ENCODE measurements around the gene TM7SF2.
"Not testable (repeated sequence)": the region's sequence is repeated elsewhere in the genome, so short reads cannot be mapped to it uniquely, and the experiment has no call there.

TM7SF2 gene

DNA sequence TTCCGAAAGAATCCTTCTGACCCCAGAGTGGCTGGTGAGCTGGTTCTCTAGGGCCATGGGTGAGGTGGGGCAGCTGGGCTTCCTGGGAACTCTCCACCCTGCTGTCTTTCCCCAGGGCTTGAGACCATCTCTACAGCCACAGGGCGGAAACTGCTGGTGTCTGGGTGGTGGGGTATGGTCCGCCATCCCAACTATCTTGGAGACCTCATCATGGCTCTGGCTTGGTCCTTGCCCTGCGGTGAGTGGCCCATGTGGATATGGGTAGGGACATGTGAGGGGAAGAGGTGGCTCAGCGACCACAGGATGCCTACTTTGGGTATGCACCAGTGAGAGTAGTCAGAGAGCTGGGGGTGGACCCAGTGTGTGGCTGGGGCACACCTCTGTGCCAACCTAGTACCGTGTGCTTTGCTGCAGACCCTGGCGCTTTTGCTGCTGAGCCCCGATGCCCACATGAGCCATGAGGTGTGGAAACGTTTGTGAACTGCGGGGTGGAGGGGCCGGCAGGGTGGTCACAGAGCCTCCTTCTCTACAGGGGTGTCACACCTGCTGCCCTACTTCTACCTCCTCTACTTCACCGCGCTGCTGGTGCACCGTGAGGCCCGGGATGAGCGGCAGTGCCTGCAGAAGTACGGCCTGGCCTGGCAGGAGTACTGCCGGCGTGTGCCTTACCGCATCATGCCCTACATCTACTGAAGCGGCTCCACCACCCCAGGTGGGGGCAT is 3.9 kb downstream of the TM7SF2 start:
- DNase-seq (ENCODE audit: low spot score) = no peak
- TF ChIP-seq, protein P1, sequence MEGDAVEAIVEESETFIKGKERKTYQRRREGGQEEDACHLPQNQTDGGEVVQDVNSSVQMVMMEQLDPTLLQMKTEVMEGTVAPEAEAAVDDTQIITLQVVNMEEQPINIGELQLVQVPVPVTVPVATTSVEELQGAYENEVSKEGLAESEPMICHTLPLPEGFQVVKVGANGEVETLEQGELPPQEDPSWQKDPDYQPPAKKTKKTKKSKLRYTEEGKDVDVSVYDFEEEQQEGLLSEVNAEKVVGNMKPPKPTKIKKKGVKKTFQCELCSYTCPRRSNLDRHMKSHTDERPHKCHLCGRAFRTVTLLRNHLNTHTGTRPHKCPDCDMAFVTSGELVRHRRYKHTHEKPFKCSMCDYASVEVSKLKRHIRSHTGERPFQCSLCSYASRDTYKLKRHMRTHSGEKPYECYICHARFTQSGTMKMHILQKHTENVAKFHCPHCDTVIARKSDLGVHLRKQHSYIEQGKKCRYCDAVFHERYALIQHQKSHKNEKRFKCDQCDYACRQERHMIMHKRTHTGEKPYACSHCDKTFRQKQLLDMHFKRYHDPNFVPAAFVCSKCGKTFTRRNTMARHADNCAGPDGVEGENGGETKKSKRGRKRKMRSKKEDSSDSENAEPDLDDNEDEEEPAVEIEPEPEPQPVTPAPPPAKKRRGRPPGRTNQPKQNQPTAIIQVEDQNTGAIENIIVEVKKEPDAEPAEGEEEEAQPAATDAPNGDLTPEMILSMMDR (IDR thresholded peaks at IDR 0.05; ENCODE audit: extremely low read depth, missing control alignments) = no peak

DNA sequence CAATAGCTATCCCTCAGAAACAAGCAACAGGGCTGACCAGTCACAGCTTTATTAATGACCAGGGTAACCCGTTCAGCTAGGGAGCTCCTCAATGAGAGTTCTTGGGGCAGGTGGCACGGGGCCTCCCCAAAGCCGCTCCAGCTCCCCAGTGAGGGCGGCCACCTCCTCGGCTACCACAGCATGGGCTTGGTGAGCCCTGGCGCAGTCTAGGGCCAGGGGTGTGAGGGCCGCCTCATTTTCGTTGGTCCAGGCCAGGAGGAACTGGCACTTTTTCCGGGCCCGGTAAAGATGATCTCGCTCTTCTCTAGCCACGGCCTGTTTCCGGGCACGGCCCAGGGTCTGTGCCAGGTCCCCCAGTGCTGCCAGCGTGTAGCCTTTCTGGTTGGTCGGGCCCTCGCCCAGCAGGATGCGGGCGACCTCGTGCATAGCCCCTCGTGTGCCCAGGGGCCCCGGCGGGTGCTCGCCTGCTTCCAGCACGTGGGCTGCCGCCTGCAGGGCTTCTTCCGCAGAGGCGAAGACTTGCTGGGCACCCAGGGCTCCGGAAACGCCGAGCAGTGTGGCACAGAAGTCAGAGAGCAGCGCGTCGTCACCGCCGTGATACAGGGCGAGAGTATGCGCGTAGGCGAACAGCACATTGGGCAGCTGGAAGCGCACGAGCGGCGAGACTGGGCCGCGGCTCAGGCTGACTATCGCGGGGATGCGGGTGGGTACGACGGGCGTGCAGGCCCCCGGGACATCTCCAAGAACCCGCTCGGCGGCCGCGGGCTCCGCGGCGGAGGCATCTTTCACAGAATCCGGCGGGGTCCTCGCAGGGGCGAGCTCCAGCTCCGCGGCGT is 4.9 kb downstream of the TM7SF2 start:
- TF ChIP-seq, protein P1 (IDR thresholded peaks at IDR 0.05; ENCODE audit: extremely low read depth, missing control alignments) = no peak
- DNase-seq (ENCODE audit: low spot score) = no peak

DNA sequence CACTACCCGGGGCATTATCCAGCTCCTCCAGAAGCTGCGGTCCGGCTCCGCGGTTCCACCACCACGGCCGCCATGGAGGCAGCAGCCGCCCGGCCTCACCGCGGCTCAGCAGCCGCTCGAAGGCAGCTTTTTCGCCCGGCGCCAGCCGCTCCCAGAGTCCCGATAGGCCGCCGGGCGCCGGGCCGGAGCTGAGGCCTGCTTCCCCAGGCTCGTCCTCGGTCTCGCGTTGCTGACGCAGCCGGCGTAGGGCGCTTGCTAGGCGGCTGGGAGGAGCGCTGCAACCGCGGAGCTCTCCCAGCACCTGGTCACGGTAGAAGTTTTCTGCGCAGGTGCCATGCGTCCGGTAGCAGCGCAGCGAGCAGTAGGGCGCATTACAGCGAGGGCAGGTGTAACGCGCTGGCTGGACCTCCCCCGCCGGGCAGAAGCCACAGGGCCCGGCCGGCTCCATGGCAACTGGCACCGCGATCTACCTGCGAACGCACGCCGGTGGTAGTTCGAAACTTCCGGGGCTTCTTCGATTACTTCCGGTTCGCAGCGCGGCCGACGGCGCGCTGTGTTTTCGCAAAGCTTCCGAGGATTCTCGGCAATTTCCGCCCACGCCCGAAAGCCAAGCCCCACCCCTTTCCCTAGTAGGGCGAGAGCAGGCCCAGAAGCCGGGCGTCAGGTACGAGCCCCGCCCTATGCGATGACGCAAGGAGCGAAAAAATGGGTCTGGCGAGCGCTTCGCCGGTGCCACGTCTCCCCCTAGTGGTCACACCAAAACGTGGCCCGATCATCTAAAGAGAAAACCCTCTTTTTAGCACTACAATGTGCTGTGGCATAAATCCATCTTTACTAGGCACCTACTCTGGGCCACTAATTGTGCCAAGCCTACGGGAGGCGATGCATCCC is 5.8 kb downstream of the TM7SF2 start, which contains the start of gene ZNHIT2:
ZNHIT2 (minus strand) TSS at position 496 of the 891 bp plus-strand sequence; CDS start at position 448, 48 bp downstream.
- DNase-seq (ENCODE audit: low spot score) = peak; percentile 95
- TF ChIP-seq, protein P1 (IDR thresholded peaks at IDR 0.05; ENCODE audit: extremely low read depth, missing control alignments) = peak; percentile 86

DNA sequence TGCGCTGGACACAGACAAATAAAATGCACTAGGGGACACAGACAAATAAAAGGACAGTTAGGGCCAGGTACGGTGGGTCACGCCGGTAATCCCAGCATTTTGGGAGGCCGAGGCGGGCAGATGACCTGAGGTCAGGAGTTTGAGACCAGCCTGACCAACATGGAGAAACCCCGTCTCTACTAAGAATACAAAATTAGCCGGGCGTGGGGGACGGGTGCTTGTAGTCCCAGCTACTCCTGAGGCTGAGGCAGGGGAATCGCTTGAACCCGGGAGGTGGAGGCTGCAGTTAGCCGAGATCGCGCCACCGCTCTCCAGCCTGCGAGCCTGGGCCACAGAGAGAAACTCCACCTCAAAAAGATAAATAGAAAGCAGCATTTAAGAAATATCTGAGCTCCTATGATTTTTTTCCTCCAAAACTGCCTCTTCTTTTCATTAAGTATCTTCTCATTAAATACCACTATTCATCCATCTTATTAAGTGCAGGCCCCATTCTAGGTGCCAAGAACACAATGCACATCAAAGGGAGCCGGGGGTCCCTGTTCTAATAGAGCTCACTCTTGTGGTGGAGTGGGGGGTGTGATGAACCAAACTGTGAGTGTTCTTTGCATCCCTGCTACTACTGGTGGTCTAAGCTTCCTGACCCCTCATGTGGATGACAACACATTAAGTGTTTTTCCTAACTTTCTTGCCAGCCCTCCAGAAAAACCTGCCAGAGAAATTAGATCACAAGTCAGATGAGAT is 6.6 kb downstream of the TM7SF2 start:
- DNase-seq (ENCODE audit: low spot score) = no peak
- TF ChIP-seq, protein P1 (IDR thresholded peaks at IDR 0.05; ENCODE audit: extremely low read depth, missing control alignments) = no peak

DNA sequence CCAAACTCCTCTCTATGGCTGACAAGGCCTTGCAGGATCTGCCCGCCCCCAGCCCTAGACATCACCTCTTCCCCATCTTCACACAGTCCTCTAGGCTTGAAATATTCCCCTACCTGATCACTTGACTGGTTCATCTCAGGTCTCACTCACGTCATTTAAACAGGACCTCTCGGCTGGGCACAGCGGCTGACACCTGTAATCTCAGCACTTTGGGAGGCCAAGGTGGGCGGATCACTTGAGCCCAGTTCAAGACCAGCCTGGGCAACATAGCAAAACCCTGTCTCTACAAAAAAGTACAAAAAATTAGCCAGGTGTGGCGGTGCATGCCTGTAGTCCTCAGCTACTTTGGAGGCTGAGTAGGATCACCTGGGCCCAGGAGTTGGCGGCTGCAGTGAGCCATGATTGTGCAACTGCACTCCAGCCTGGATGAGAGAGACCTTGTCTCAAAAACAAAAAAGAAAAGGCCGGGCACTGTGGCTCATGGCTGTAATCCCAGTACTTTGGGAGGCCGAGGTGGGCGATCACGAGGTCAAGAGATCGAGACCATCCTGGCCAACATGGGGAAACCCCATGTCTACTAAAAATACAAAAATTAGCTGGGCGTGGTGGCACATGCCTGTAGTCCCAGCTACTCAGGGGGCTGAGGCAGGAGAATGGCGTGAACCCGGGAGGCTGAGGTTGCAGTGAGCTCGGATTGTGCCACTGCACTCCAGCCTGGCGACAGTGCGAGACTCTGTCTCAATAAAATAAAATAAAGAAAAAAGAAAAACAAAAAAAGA is 7.4 kb downstream of the TM7SF2 start:
- DNase-seq (ENCODE audit: low spot score) = not testable (repeated sequence)

DNA sequence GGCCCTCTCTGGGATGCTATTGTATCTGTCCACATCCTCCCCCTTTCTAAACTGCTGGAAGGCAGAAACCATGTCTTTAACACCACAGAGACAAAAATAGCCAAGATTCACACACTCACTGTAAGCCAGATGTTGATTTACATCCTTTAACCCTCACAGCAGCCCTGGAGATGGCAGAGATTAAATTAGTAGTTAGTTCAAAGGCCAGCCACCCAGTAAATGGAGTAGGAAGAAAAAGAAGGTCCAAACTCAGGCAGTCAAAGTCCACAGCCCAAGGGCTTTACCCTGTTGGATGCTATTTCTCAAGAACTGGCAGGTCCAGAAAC is 8.0 kb downstream of the TM7SF2 start:
- TF ChIP-seq, protein P1 (IDR thresholded peaks at IDR 0.05; ENCODE audit: extremely low read depth, missing control alignments) = no peak
- DNase-seq (ENCODE audit: low spot score) = no peak
